CD14-positive monocyte (primary cell): ENCODE data around the gene SLC25A33. TPM values are rescaled to one million over a fixed set of nuclear protein-coding genes. Genes with fewer than 3 reads are reported as not detected.
"Not testable (repeated sequence)": the region's sequence is repeated elsewhere in the genome, so short reads cannot be mapped to it uniquely, and the experiment has no call there.

Experiments used
- DNase-seq, 3 donors: peaks; one replicate each; pipeline ENCODE4 v3.0.0-alpha.2; 2011 to 2022
- H2AFZ ChIP-seq: 2 replicates; pipeline ENCODE4 v1.6.0; 2012; ENCODE audit warnings: mild to moderate bottlenecking, low read depth, low read length, inconsistent platforms; ENCODE audit not compliant: insufficient read depth, poor library complexity, severe bottlenecking
- H3K27ac ChIP-seq, 2 donors: 1 replicate in 1 of 2; 2 replicates in 1 of 2; pipeline ENCODE4 v1.5.1; 2012 to 2013; ENCODE audit warnings: low read length in 2 of 2, control low read depth in 1 of 2, inconsistent platforms in 1 of 2, low read depth in 1 of 2, mild to moderate bottlenecking in 1 of 2
- H3K27me3 ChIP-seq, 2 donors: one replicate each; pipeline versions ENCODE4 v1.6.0 to v1.6.1; 2011 to 2013; ENCODE audit warnings: low read length in 2 of 2; ENCODE audit not compliant: control insufficient read depth in 2 of 2, insufficient read depth in 2 of 2
- H3K36me3 ChIP-seq, 2 donors: replicated peaks in 1 of 2; 1 replicate in 1 of 2; 2 replicates in 1 of 2; pipeline versions ENCODE4 v1.5.1 to v1.6.1; 2012 to 2013; ENCODE audit warnings: low read length in 2 of 2, control low read depth in 1 of 2, inconsistent platforms in 1 of 2, mild to moderate bottlenecking in 1 of 2; ENCODE audit not compliant: insufficient read depth in 2 of 2, control insufficient read depth in 1 of 2
- H3K4me1 ChIP-seq, 2 donors: 1 replicate in 1 of 2; 2 replicates in 1 of 2; pipeline versions ENCODE4 v1.5.1 to v1.6.1; 2012 to 2013; ENCODE audit warnings: low read length in 2 of 2, control low read depth in 1 of 2, inconsistent platforms in 1 of 2, mild to moderate bottlenecking in 1 of 2, moderate library complexity in 1 of 2; ENCODE audit not compliant: insufficient read depth in 2 of 2, control insufficient read depth in 1 of 2
- H3K4me2 ChIP-seq: replicated peaks from 2 replicates; pipeline ENCODE3; 2012; ENCODE audit warnings: low read length, moderate library complexity, mild to moderate bottlenecking; ENCODE audit not compliant: poor library complexity, severe bottlenecking; ENCODE audit errors: extremely low read depth
- H3K4me3 ChIP-seq, 3 experiments: fragments of 200-600 bp in 1 of 3; sonication (generic) in 1 of 3; replicated peaks in 1 of 3; 1 replicate in 2 of 3; 2 replicates in 1 of 3; pipeline ENCODE4 v1.5.1; 2011 to 2013; ENCODE audit warnings: low read length in 3 of 3, mild to moderate bottlenecking in 3 of 3, control low read depth in 2 of 3, low read depth in 2 of 3, inconsistent platforms in 1 of 3, moderate library complexity in 1 of 3
- H3K79me2 ChIP-seq: 2 replicates; pipeline ENCODE4 v1.6.0; 2012; ENCODE audit warnings: mild to moderate bottlenecking, control low read depth, inconsistent platforms, low read length, moderate library complexity; ENCODE audit not compliant: insufficient read depth
- H3K9ac ChIP-seq: 2 replicates; pipeline ENCODE4 v1.6.0; 2017; ENCODE audit warnings: low read length, mild to moderate bottlenecking; ENCODE audit not compliant: insufficient read depth, poor library complexity, severe bottlenecking
- H3K9me3 ChIP-seq, 2 donors: replicated peaks in 1 of 2; 1 replicate in 1 of 2; 2 replicates in 1 of 2; pipeline versions ENCODE4 v1.5.1 to v1.6.1; 2012 to 2013; ENCODE audit warnings: low read length in 2 of 2, control low read depth in 1 of 2; ENCODE audit not compliant: control insufficient read depth in 1 of 2, insufficient read depth in 1 of 2
- H4K20me1 ChIP-seq: 2 replicates; pipeline ENCODE4 v1.6.0; 2012; ENCODE audit warnings: mild to moderate bottlenecking, low read length, control low read depth, moderate library complexity; ENCODE audit not compliant: insufficient read depth
- H3K27ac Mint-ChIP-seq, 7 donors: one replicate each; pipeline ENCODE4 v1.8.0; 2020; ENCODE audit warnings: mild to moderate bottlenecking in 7 of 7, mixed read lengths in 7 of 7, moderate library complexity in 6 of 7, inconsistent platforms in 2 of 7
- H3K27me3 Mint-ChIP-seq, 3 donors: one replicate each; pipeline ENCODE4 v1.8.0; 2021 to 2022; ENCODE audit warnings: low read depth in 3 of 3, mild to moderate bottlenecking in 3 of 3, mixed read lengths in 3 of 3, moderate library complexity in 3 of 3, inconsistent platforms in 1 of 3
- H3K36me3 Mint-ChIP-seq, 2 donors: one replicate each; pipeline ENCODE4 v1.8.0; 2020; ENCODE audit warnings: mixed read lengths in 2 of 2, inconsistent platforms in 1 of 2, mild to moderate bottlenecking in 1 of 2
- H3K4me1 Mint-ChIP-seq: one replicate; pipeline ENCODE4 v1.8.0; 2020; ENCODE audit warnings: mild to moderate bottlenecking, mixed read lengths
- H3K4me3 Mint-ChIP-seq, 2 donors: one replicate each; pipeline ENCODE4 v1.8.0; 2020; ENCODE audit warnings: mild to moderate bottlenecking in 2 of 2, mixed read lengths in 2 of 2, moderate library complexity in 1 of 2
- H3K9me3 Mint-ChIP-seq, 7 donors: one replicate each; pipeline ENCODE4 v1.8.0; 2020 to 2022; ENCODE audit warnings: mixed read lengths in 7 of 7, mild to moderate bottlenecking in 6 of 7, moderate library complexity in 6 of 7, inconsistent platforms in 2 of 7
- CTCF ChIP-seq: fragments of 200-600 bp; IDR thresholded peaks from one replicate; pipeline ENCODE4 v1.8.0; 2022; ENCODE audit warnings: antibody characterized with exemption, mild to moderate bottlenecking
- WGBS: methylation state at CpG from one replicate; pipeline ENCODE4 v1.1.5; 2013; ENCODE audit warnings: missing lambda C conversion rate; ENCODE audit not compliant: insufficient coverage; 5-methylcytosine and 5-hydroxymethylcytosine counted together
- intact Hi-C, 2 donors: fragments of 100-400 bp; cut with micrococcal nuclease; formaldehyde crosslinking; loops; one replicate each; pipeline versions ENCODE4 v1.15.0 to v1.15.1; 2023
- polyA plus RNA-seq, 3 donors: library from polyadenylated mRNA; depleted of rRNA in 1 of 3; unstranded in 2 of 3; stranded (reverse) in 1 of 3; fragments of 300-500 nt in 2 of 3; fragments of >200 nt in 1 of 3; fragmentation: Illumina TruSeq in 2 of 3; gene quantifications; 1 replicate in 2 of 3; 2 replicates in 1 of 3; pipeline ENCODE4 v1.2.3, GENCODE V29; 2012 to 2021

Gene SLC25A33
- polyA plus RNA-seq, 3 donors, result 2.3 to 6.4 (median 4.4) TPM

DNA sequence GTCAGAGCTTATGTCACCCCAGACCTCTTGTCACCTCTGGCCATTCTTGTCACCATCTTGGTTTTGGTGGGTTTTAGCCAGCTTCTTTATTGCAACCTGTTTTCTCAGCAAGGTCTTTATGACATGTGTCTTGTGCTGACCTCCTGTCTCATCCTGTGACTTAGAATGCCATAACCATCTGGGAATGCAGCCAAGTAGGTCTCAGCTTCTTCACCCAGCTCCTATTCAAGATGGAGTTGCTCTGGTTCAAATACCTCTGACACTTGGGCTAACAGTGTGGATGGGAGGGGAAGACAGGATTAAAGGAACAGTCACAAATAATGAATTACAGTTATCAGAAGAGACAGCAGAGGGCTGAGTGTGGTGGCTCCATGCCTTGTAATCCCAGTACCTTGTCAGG is 81.8 kb downstream of the SLC25A33 start:
- peaks cover 4% of the 10 kb centered on the region for H3K4me1 Mint-ChIP-seq
- Histone ChIP-seq H3K36me3 (no peaks in the 10 kb centered on the region), H3K4me2 (no peak overlapping the region), H3K79me2 (no peaks in the 10 kb centered on the region), H3K9ac (no peak overlapping the region), H3K27me3 (no peaks in the 10 kb centered on the region), H4K20me1 (peaks cover 5% of the 10 kb centered on the region), H3K4me1 (peaks cover 2 to 5% of the 10 kb centered on the region in 2 donors), H3K27ac (no peak overlapping the region), H2AFZ (no peak overlapping the region), H3K9me3 (no peaks in the 10 kb centered on the region), H3K4me3 (no peak overlapping the region)
- no peak for DNase-seq
- no peak for TF ChIP-seq CTCF
- no peaks in the 10 kb centered on the region for H3K36me3 Mint-ChIP-seq
- no peak overlapping the region for H3K27ac Mint-ChIP-seq
- H3K27me3 Mint-ChIP-seq, result peaks cover 9 to 20% (median 19%) of the 10 kb centered on the region in 3 donors
- no peak overlapping the region for H3K4me3 Mint-ChIP-seq
- intact Hi-C loops, result no loop called here
- H3K9me3 Mint-ChIP-seq, result peaks cover 0 to 1% (median 0%) of the 10 kb centered on the region in 7 donors

- H3K4me1 ChIP-seq, result peaks cover 30 to 35% of the 10 kb centered on the region in 2 donors
- peaks cover 0 to 2% of the 10 kb centered on the region in 2 donors for H3K27me3 ChIP-seq
- H3K79me2 ChIP-seq, result peaks cover 24% of the 10 kb centered on the region
- WGBS, result 71% methylated on average over 1 of the region's 2 CpGs
- no peak overlapping the region for H3K4me3 ChIP-seq
- H3K9ac ChIP-seq, result no peak overlapping the region
- no peaks in the 10 kb centered on the region for H3K9me3 ChIP-seq
- H3K27ac Mint-ChIP-seq, result peak overlapping the region in 1 of 7 donors; percentile 73
- no peak overlapping the region for H3K27ac ChIP-seq
- H3K4me2 ChIP-seq, result no peak overlapping the region
- peaks cover 13 to 20% (median 17%) of the 10 kb centered on the region in 3 donors for H3K27me3 Mint-ChIP-seq
- H3K36me3 Mint-ChIP-seq, result no peaks in the 10 kb centered on the region
- no peaks in the 10 kb centered on the region for H3K36me3 ChIP-seq
- H2AFZ ChIP-seq, result no peak overlapping the region
- no peak overlapping the region for H3K4me3 Mint-ChIP-seq
- H3K9me3 Mint-ChIP-seq, result peaks cover 0 to 4% (median 0%) of the 10 kb centered on the region in 7 donors
- TF ChIP-seq CTCF, result no peak
- H4K20me1 ChIP-seq, result peaks cover 18% of the 10 kb centered on the region
- H3K4me1 Mint-ChIP-seq, result peaks cover 31% of the 10 kb centered on the region
- intact Hi-C loops, result no loop called here
- DNase-seq, result no peak
Observed at GRCh38 chr1:9624081-9624480, 84.8 kb downstream of the SLC25A33 start.

GRCh38 chr1:9625030-9625429 is 85.8 kb downstream of the SLC25A33 start:
- H2AFZ ChIP-seq, H3K27me3 ChIP-seq, H3K4me3 Mint-ChIP-seq, H3K9me3 Mint-ChIP-seq, H3K9ac ChIP-seq, H3K36me3 Mint-ChIP-seq, H3K27ac ChIP-seq, H3K4me2 ChIP-seq, H3K36me3 ChIP-seq, H3K27ac Mint-ChIP-seq, H3K4me3 ChIP-seq, H3K9me3 ChIP-seq, DNase-seq: not testable (repeated sequence)
- intact Hi-C loops, result loop anchor here (5.0 kb wide), 4 partner anchors 42 to 242 kb away; no protein-coding TSS in a partner anchor
- Mint-ChIP-seq H3K27me3 (peaks cover 9 to 16% (median 13%) of the 10 kb centered on the region in 3 donors), H3K4me1 (peaks cover 40% of the 10 kb centered on the region)
- Histone ChIP-seq H4K20me1 (peaks cover 18% of the 10 kb centered on the region), H3K4me1 (peaks cover 38 to 45% of the 10 kb centered on the region in 2 donors), H3K79me2 (peaks cover 32% of the 10 kb centered on the region)
- no CpG with 5 or more reads among the region's 3 CpGs for WGBS
